SK-N-SH treated with all-trans-retinoic acid at 6 μM for 48 hours (cell line): Measurements from ENCODE around the gene GLRB.

Experiments
- ESRRG ChIP-seq: fragments of 250-450 bp; sonication (Bioruptor Pico); IDR thresholded peaks from 2 replicates; pipeline ENCODE4 v1.6.1; 2021; ENCODE audit warnings: mild to moderate bottlenecking
- OSR1 ChIP-seq: fragments of 250-450 bp; sonication (Bioruptor Pico); IDR thresholded peaks from 2 replicates; pipeline ENCODE4 v1.8.0; 2022; ENCODE audit warnings: moderate library complexity, mild to moderate bottlenecking, inconsistent platforms
- ZFP3 ChIP-seq: fragments of 250-450 bp; sonication (Bioruptor Pico); IDR thresholded peaks from 2 replicates; pipeline ENCODE4 v1.5.0; 2020; ENCODE audit warnings: mild to moderate bottlenecking, moderate library complexity
- ZNF70 ChIP-seq: fragments of 450-650 bp; formaldehyde crosslinking; IDR thresholded peaks from 2 replicates; pipeline ENCODE4 v1.5.0; 2020; ENCODE audit warnings: mild to moderate bottlenecking, moderate library complexity
- TF ChIP-seq, protein P1 (sequence below): fragments of 250-450 bp; sonication (Bioruptor Pico); IDR thresholded peaks from 2 replicates; pipeline ENCODE4 v1.8.0; 2020; ENCODE audit warnings: mild to moderate bottlenecking, moderate library complexity, borderline replicate concordance

DNA sequence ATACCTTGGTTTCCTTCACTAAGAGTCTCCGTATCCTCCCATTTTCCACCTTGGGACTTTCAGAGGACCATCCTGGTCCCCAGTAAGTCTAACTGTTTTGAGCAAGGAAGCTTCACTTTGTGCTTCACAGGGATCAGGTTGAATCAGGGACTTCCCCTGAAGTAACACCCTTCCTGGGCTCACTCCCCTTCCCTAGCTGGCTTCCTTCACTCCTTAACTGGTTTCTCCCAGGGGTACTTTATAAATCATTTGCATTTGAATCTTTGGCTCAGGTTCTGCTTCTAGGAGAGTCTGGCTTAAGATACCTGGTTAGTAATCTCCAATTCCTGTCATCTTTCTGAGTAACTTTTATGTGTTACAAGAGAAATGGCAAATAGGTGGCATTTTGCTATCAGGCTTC lies 120.1 kb downstream of the GLRB start:
- no peak for TF ChIP-seq OSR1 (CRISPR knock-in tag)
- no peak for TF ChIP-seq ZFP3 (CRISPR knock-in tag)
- TF ChIP-seq ZNF70 (CRISPR knock-in tag), result no peak
- TF ChIP-seq ESRRG, result no peak
- TF ChIP-seq, protein P1, sequence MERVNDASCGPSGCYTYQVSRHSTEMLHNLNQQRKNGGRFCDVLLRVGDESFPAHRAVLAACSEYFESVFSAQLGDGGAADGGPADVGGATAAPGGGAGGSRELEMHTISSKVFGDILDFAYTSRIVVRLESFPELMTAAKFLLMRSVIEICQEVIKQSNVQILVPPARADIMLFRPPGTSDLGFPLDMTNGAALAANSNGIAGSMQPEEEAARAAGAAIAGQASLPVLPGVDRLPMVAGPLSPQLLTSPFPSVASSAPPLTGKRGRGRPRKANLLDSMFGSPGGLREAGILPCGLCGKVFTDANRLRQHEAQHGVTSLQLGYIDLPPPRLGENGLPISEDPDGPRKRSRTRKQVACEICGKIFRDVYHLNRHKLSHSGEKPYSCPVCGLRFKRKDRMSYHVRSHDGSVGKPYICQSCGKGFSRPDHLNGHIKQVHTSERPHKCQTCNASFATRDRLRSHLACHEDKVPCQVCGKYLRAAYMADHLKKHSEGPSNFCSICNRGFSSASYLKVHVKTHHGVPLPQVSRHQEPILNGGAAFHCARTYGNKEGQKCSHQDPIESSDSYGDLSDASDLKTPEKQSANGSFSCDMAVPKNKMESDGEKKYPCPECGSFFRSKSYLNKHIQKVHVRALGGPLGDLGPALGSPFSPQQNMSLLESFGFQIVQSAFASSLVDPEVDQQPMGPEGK, result no peak
